ENCODE measurements around the gene SERPINC1. TPM values are rescaled to one million over a fixed set of nuclear protein-coding genes. Genes with fewer than 3 reads are reported as not detected.

SERPINC1 gene
- total and polyA plus RNA-seq, 2 of the 13 experiments (the other 11 are each of a cell fraction or from before 2014, with no cell fraction given): 142 to 205 TPM

- TF ChIP-seq AGO1 (IDR thresholded peaks at IDR 0.05; ENCODE audit: low read depth, low read length, poor library complexity, severe bottlenecking) (no peak), GABPA (IDR thresholded peaks at IDR 0.05; ENCODE audit: low read depth, low read length) (no peak), GABPA (CRISPR knock-in tag; IDR thresholded peaks at IDR 0.05; ENCODE audit: low read depth) (no peak), PHB2 (IDR thresholded peaks at IDR 0.05; ENCODE audit: partially characterized antibody) (no peak), PRDM10 (CRISPR knock-in tag; IDR thresholded peaks at IDR 0.05; ENCODE audit: low read depth) (no peak), MXD1 (CRISPR knock-in tag; IDR thresholded peaks at IDR 0.05) (no peak), ZNF83 (CRISPR knock-in tag; IDR thresholded peaks at IDR 0.05; ENCODE audit: borderline replicate concordance) (no peak), ZNF564 (CRISPR knock-in tag; IDR thresholded peaks at IDR 0.05) (peak; percentile 22; the same call in 1 of the 2 replicates), PRPF4 (IDR thresholded peaks at IDR 0.05; ENCODE audit: low read depth, low read length, poor library complexity, severe bottlenecking) (no peak), SIX1 (CRISPR knock-in tag; IDR thresholded peaks at IDR 0.05; ENCODE audit: borderline replicate concordance) (no peak), SMAD1 (CRISPR knock-in tag; IDR thresholded peaks at IDR 0.05; ENCODE audit: borderline replicate concordance, low read depth) (no peak), JUN (CRISPR knock-in tag; IDR thresholded peaks at IDR 0.05) (no peak), MED8 (CRISPR knock-in tag; IDR thresholded peaks at IDR 0.05; ENCODE audit: insufficient replicate concordance) (no peak), ZSCAN9 (CRISPR knock-in tag; IDR thresholded peaks at IDR 0.05; ENCODE audit: borderline replicate concordance) (no peak), ZC3H4 (CRISPR knock-in tag; IDR thresholded peaks at IDR 0.05; ENCODE audit: borderline replicate concordance) (no peak), SOX5 (CRISPR knock-in tag; IDR thresholded peaks at IDR 0.05; ENCODE audit: borderline replicate concordance) (no peak), ZNF484 (CRISPR knock-in tag; IDR thresholded peaks at IDR 0.05; ENCODE audit: borderline replicate concordance, low read depth) (no peak), ZNF543 (CRISPR knock-in tag; IDR thresholded peaks at IDR 0.05) (no peak), XRCC5 (optimal IDR thresholded peaks at IDR 0.05; ENCODE audit: low read length) (no peak), FOSL1 (CRISPR knock-in tag; IDR thresholded peaks at IDR 0.05; ENCODE audit: borderline replicate concordance) (no peak), ZNF746 (CRISPR knock-in tag; IDR thresholded peaks at IDR 0.05) (no peak), ZNF607 (CRISPR knock-in tag; IDR thresholded peaks at IDR 0.05; ENCODE audit: borderline replicate concordance) (no peak), BCLAF1 (IDR thresholded peaks at IDR 0.05) (no peak), ZNF350 (CRISPR knock-in tag; IDR thresholded peaks at IDR 0.05; ENCODE audit: borderline replicate concordance, low read depth) (no peak)
Observed at GRCh38 chr1:173925306-173926242, 8.4 kb upstream of the SERPINC1 start (continued).

Measured in HepG2 (cell line).